ENCODE data around the gene ABL2.
"Not testable (repeated sequence)": the region's sequence is repeated elsewhere in the genome, so short reads cannot be mapped to it uniquely, and the experiment has no call there.

The ABL2 gene

DNA sequence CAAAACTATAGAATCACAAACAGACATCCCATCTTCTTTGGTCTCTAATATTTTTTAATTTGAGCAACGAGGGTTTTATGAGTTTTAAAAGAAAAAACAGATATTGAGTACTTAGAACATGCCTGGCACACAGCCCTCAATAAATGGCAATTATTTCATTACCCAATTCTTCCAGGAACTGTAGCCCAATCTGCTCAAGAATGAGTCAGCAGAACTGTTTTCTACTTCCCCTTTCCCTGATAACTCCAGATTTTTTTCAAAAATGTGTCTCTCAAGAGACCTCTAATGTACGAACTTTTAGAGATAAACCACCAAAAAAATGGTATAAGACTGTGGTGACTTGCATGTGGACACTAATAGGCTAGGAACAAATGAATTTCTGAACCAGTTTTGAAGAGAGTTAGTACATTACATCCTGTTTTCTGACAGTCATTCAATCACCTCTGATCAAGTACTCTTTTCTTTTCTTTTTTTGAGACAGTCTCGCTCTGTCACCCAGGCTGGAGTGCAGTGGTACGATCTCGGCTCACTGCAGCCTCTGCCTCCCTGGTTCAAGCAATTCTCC, 11.5 kb downstream of the ABL2 start:
- no peak for FAIRE-seq
- DNase-seq (ENCODE audit: low spot score): no peak

DNA sequence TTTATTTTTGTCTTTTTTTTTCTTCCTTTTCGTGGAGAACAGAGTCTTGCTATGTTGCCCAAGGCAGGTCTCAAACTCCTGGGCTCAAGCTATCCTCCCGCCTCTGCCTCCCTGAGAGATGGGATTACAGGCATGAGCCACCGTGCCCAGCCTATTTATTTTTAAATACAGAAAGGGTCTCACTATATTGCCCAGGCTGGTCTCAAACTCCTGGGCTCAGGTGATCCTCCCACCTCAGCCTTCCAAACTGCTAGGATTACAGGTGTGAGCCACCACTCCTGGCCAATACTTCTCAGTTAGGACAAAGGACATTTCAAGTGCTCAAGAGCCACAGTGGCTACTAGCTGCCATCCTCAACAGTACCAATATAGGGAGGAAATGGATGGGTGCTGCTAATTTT, 16.2 kb downstream of the ABL2 start:
- FAIRE-seq; DNase-seq (ENCODE audit: low spot score): not testable (repeated sequence)

DNA sequence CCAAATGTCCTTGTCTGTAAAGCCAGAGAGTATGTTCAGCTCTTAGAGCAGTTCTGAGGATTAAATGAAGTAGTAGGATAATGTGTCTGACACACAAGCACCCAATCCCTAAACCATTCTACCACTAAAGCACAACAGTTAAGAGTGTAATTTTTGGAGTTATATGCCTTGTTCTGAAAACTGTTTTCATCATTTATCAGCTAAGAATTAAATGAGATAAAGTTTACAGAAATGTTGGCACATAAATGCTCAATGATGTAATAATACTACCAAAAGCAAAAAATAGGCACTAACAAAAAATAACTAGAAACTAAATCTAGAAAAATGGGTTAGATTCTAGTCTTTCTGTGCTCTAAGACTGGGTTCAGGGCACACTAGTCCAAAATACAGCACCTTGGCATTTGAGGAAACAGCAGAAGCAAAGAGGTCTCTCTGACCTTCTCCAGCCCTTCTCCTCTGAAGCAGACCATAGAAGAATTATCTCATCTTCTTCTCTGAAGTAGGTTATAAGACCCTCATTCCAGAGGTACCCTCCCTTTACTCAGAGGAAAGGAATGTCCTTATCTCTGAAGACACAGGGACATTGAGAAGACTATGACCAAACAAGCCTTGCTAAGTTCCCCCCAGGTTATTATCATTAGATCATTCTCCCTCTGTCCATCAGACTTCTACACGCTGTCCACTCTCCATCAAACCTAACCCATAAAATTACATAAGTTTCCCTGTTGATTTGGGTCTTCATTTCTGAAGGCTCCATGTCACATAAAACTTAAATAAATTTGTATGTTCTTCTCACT, 20.6 kb downstream of the ABL2 start:
- no peak for DNase-seq (ENCODE audit: low spot score)
- FAIRE-seq: no peak

DNA sequence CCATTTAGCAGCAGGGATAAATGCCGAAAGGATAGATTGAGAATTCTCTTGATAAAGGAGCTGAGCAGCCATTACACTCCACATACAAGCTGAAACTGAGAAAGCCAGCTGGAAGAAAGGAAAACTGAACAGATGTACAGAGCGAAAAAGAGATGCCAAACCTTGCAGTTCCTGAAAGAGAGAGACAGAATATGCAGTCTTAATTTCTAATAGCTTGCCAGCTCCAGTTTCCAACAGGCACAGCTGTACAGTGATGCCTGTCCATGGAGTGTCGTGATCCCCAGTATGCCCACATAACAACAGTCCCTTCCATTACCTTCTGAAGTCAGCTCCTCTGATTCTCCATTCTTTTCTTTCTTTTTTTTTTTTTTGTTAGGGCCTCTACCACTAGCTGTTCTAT, 22.7 kb downstream of the ABL2 start:
- FAIRE-seq (no peak), DNase-seq (ENCODE audit: low spot score) (no peak)

DNA sequence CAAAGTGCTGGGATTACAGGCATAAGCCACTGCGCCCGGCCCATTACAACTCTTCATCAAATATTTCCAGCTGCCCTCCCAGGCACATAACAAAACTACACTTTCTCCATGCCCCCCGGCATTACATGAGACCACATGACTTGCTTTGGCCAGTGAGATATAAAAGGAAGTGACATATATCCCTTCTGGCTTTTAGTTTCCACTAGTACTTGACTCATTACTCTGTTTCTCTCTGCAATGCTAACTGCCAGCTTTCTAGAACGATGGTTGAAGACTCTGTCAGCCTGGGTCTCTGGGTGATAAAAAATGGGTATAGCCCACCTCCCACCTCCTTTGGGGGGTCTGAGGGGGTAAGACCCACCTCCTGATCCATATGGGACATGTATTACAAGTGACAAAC, 24.2 kb downstream of the ABL2 start:
- DNase-seq (ENCODE audit: low spot score): no peak
- FAIRE-seq: no peak

DNA sequence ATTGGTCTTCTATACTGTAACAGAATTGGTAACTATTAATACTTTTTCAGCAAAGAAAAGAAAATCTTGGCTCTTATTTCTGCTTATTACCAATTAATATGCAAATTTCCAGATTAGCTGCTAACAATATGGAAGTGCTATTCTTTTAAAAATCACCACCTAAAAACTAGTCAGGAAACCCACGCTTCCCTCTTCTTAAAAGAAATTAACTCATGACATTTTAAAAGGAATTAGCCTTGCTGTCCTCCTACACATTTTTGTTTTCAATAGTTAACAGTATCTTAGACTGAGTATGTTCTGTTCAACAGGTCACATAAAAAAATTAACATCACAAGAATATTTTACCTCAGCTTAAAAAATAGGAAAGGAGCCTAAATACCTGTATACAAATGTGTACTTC, 27.3 kb downstream of the ABL2 start:
- FAIRE-seq: no peak
- no peak for DNase-seq (ENCODE audit: low spot score)

DNA sequence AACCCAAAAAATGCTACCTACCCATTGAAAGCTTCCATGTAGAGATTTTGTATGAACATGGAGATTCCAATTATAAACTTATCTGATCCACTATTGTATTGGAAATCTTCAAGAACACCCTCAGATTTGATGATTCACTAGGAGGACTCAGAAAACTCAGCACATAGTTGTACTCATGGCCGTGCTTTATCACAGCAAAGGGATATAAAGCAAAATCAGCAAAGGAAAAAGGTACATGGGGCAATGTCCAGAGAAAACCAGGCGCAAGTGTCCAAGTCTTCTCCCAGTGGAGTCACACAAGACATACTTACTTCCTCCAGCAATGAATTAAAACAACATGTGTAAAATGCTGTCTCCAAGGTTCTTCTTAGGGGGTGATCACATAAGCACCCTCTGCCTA, 28.9 kb downstream of the ABL2 start:
- no peak for DNase-seq (ENCODE audit: low spot score)

DNA sequence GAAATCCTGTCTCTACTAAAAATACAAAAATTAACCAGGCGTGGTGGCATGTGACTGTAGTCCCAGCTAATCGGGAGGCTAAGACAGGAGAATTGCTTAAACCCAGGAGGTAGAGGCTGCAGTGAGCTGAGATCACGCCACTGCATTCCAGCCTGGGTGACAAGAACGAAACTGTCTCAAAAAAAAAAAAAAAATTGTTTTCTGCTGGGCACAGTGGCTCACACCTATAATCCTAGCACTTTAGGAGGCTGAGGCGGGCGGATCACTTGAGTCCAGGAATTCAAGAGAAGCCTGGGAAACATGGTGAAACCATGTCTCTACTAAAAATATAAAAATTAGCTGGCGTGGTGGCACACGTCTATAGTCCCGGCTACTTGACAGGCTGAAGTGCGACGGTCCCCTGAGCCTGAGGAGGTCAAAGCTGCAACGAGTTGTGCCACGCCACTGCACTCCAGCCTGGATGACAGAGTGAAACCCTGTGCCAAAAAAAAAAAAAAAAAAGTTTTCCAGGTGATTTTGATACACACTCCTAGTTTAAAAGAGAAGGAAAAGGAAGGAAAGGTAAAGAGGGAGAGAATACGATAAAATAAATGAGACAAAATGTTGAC, 31.7 kb downstream of the ABL2 start:
- DNase-seq (ENCODE audit: low spot score): no peak
- FAIRE-seq: no peak

More for the DNA sequence above, 28.9 kb downstream of the ABL2 start:
- FAIRE-seq: no peak

DNA sequence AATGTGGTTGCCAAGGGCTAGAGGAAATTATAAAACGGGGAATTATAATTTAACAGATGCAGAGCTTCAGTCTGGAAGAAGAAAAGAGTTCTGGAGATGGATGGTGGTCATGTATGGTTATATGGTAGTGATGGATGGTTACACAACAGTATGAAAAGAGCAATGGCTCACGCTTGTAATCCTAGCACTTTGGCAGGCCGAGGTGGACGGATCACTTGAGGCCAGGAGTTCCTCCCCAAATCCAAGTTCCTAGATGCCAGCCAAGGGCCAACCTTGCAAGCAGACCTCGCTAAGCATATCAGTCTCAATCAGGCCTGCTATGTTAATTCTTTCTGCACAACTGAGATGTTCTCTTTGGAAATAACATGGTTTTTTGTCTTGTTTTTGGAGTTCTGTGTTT, 33.6 kb downstream of the ABL2 start:
- not testable (repeated sequence) for DNase-seq (ENCODE audit: low spot score)

DNA sequence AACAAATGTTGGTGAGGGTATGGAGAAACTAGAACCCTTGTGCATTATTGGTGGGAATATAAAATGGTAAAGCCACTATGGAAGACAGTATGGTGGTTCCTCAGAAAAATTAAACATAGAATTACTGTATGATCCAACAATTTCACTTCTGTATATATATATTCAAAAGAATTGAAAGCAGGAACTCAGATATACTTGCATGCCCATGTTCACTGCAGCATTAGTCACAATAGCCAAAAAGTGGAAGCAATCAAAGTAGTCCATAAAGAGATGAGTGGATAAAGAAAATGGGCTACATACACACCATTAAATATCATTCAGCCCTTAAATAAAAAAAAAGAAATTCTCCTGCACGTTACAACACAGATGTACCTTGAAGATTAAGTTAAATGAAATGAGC, 34.1 kb downstream of the ABL2 start:
- DNase-seq (ENCODE audit: low spot score): no peak
- FAIRE-seq: no peak

More for the DNA sequence above, 33.6 kb downstream of the ABL2 start:
- not testable (repeated sequence) for FAIRE-seq

DNA sequence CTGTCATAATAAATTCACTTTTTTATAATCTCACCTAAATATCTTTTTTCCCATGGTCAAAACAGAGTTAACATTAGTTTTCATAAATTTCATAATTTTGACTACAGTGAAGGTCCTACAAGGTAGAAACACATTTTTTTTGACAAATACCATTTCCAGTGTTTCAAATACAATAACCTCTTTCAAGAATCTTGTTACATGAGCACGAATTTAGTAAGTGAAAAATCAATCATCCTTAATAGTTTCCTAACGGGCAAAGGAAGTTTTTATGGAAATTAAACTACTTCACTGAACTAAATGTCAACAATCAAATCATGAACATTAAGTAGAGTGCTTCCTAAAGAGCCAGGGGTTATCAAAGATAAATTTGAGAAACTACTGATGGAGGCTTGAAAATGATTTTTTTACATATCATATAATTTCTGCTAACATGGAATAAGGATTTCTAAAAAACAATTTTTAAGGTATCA, 35.4 kb downstream of the ABL2 start:
- no peak for FAIRE-seq
- no peak for DNase-seq (ENCODE audit: low spot score)

DNA sequence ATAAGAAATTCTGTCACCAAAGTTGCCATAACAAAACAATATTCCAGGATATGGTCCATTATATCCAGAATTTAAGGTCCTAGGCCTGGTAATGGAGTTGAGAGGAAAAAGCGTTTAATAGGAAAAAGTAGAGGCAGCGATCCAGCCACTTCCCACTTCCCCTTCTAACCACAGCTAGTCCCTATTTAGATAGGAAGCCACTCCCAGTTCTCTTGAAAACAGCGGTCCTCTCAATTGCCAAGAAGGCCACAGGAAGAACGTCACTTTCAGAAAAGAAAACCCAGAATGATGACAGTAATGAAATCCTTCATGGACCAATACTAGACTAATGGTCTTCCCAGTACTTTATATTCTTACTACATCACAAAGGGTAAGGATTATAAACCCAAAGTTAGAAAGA, 38.6 kb downstream of the ABL2 start:
- no peak for FAIRE-seq
- DNase-seq (ENCODE audit: low spot score): no peak

DNA sequence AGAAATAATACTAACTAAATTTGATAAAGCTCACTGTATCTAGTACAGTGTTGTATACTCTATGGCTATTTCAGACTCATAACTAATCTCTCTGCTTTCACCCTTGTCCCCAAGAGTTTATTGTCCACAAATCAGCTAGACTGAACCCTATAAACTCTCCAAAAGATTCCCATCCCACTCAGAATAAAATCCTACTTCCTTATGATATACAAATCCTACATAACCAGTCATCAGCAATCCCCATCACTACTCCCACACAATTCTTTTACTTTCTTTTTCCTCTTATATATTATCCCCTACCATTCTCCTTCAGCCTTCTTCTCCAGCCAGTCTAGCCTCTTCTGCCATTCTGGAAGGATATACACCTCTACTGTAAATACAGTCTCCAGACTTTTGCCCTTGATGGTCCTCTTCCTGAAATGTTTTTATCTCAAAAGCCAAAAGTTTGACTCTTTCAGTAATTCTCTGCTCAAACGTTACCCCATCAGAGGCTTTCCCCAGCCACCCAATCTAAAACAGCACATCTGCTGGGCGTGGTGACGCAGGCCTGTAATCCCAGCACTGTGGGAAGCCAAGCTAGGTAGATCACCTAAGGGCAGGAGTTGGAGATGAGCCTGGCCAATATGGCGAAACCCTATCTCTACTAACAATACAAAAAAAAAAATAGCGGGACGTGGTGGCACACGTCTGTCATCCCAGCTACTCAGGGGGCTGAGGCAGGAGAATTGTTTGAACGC, 41.6 kb downstream of the ABL2 start:
- DNase-seq (ENCODE audit: low spot score): no peak
- no peak for FAIRE-seq

DNA sequence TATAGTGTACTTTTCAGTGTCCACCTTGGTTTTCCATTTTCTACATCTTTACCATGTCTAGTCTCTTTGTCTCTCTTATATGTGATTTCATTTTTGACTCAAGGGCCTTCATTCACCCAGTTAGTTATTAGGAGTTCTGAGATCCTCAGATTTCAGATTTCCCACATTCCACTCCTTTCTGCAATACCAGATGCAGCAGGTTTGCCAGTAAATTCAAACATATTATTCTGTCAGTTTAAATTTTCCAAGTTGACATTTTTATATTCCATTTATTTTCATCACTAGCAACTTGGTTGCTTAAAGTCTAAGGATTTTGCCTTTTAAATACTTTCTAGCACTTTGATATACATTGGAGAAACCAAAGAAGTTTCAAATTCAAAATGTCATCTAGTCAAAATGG, 42.4 kb downstream of the ABL2 start:
- FAIRE-seq: no peak
- DNase-seq (ENCODE audit: low spot score): no peak

DNA sequence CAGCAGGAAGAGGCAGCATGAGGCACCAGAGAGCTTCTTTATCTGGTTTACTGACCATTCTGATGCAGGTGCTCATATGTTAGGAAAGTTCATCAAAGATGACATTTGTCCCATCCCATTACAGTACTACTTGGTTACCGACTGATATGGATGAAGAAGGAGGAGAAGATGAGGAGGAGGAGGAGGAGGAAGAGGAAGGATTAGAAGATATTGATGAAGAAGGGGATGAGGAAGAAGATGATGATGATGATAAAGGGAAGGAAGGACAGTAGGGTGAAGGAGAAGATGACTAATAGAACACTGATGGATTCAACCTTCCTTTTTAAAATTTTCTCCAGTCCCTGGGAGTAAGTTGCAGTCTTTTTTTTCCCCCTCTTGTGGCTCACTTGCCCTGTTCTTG, 45.1 kb downstream of the ABL2 start:
- FAIRE-seq (no peak), DNase-seq (ENCODE audit: low spot score) (no peak)

DNA sequence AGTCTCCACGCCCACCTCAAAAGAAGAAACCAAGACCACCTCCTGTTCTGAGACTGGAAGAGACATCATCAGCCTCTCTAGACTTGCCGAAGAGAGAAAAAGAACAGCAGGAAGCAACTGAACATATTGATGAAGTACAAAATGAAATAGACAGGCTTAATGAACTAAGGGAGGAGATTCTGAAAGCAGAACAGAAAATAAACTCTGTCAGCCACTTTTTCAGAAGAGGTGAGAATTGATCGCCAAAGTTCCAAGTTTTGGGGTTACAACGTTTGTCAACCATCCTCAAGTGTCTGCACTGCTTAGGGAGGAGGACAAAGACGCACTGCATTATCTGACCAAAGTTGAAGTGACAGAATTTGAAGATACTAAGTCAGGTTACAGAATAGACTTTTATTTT, 45.6 kb downstream of the ABL2 start:
- FAIRE-seq (no peak), DNase-seq (ENCODE audit: low spot score) (no peak)

DNA sequence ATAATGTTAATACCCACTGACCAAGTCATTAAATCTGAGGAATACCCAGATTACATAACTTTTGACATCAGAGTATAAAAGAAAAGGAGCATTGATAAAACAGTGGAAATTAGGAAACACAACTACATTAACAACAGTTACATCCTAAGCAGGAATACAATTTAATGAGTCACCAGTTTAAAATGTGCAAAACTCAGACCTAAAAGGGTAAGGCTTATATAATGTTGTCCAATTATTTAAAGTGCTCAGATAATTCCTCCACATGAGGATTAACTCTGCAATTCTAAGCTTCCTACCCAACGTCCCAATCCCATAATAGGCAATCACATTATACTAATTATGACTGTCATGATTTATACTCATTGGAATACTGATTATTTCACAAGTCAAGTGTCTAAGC, 50.5 kb downstream of the ABL2 start:
- DNase-seq (ENCODE audit: low spot score) (peak; percentile 23), FAIRE-seq (no peak)

DNA sequence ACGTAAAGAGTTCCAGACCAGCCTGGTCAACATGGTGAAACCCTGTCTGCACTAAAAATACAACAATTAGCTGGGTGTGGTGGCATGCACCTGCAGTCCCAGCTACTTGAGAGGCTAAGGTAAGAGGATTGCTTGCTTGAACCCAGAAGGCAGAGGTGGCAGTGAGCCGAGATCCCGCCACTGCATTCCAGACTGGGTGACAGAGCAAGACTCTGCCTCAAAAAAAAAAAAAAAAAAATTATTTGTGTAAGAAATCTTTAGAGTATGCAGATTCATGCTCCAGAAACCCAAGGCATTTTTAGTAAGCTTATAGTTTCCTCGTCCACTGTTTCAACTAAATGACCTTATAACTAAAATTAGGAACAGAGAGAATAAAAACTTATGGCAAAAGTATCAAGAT, 51.3 kb downstream of the ABL2 start:
- FAIRE-seq: no peak
- no peak for DNase-seq (ENCODE audit: low spot score)

DNA sequence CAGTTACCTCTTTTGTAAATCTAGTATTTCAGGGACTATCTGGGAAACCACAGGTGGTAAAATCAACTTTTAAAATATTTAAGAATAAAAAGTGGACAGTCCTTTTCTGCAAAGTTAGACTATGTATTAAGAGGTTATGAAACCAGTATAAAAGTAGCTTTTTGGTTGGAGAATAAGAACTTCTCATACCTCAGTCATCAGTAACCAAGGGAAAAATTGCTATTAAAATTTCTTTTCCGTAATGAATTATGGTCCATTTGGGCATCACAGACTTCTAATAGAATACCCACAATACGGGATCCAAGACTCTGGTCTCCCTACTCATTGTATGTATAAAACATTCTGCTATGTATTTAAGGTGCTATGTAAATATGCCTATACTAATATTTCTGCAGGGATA, 51.9 kb downstream of the ABL2 start:
- DNase-seq (ENCODE audit: low spot score) (no peak), FAIRE-seq (no peak)

DNA sequence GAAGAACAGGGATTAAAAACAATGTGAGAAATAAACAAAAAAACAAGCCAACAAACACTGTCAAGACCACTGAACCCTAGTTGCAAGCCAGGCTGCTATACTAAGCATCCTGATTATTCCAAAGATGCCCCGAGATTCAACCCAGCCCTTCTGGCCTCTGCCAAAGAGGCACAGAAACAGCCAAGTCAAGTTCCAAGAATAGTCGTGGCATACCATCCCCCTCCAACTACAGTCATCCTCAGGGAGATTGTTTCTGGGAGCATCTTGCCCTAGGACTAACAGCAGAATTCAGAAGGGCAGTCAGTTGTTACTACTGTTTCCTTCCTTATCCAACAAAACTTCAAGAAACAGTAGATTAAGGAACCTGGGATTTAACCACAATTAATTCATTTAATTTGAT, 52.3 kb downstream of the ABL2 start:
- DNase-seq (ENCODE audit: low spot score): no peak
- FAIRE-seq: no peak

DNA sequence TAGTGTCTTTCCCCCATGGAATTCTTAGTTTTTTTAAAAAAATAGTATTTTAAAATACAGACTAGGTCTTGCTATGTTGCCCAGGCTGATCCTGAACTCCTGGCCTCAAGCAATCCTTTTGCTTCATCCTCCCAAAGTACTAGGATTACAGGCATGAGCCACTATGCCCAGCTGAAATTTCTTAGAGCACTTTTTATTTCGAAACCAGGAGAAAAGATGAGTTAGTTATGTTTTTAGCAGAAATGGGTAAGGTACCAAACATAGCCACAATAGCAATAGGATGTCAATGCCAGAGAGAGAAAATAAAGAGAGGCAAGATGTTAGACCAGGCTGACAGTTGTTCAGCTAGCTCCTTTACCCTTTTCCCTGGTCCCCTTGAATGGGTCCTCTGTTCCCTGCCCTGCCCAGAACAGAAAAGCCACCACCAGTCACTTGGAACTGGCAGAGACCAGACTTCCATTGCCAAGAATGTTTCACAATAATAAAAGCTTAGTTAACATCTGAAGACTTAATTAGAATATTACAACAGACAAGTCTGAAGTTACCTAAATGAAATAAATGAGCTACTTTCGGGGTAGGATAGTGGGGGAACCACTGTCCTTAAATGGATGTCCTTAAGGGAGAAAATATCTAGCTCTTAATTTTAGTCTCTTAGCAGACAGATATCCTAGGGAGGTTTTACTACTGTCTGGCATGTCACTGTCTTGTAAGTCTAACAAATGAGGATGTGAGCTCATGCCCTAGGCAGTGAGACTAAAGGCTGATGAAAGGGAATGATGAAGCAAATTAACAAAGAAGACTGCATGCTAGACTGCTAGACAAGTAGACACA, 54.3 kb downstream of the ABL2 start:
- no peak for DNase-seq (ENCODE audit: low spot score)

More for the DNA sequence above, 54.3 kb downstream of the ABL2 start:
- no peak for FAIRE-seq

Measured in urothelium cell line (cell line).